GM19025 (cell line): ENCODE measurements around the gene PLCB2.

Experiments
- ATAC-seq: cut with Tn5 transposase; IDR thresholded peaks from one replicate; pipeline ENCODE4 v1.9.1; 2021; ENCODE audit warnings: mild to moderate bottlenecking, low read depth, moderate library complexity; ENCODE audit not compliant: unreplicated experiment

The PLCB2 gene

GRCh38 chr15:40303576-40303975 lies 4.2 kb downstream of the PLCB2 start:
- ATAC-seq: no peak

DNA sequence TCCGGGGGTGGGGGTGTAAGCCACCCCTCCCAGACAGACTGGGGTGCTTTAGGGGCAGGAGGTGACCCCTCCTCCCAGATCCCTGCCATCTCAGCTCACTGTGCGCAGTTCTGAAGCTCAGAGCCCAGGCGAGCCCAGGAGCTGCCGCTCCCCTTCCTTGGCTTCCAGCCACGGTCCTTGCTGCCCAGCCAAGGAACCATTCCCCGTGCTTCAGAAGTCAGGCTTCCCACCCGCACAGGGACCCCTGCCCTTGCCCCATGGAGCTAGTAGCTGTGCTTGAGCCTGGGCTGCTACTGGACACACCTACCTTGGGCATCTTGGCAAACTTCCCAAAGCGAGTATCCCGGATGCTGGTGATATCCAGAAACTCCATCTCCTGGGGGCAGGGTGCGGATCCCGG lies 4.8 kb downstream of the PLCB2 start:
- ATAC-seq: no peak

GRCh38 chr15:40302288-40302886 lies 5.3 kb downstream of the PLCB2 start:
- ATAC-seq: no peak

DNA sequence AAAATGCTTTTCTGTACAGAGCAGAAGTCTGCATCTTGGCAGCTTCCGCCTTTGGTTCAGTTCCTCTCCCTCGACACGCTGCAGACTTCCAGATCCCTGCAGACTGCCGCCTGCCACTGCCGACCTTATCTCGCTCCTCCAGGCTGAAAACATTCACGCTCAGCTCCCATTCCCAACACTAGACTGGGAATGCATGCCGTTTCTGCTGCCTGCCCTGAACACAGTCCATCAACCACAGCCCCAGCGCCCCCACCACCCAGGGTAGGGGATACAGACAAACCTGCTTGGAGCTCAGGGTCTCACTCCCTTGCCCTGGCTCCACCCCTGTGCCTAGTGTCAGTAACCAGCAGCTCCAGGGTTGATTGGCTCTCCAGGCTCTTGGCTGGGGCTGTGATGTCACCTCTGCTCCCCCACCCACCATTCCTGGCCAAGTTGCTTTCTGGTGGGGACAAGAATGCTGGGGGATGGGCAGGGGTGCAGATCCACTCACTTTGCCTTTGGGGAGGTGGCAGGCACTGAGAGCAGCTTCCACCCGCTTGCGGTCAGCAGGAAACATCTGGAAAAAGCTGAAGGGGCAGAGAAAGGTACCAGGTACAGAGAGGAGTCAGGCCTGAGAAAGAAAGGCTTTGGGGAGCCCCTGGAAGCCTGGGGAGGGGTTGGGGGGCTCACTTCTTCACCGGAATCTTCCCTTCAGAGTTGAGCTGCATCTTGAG lies 6.1 kb downstream of the PLCB2 start:
- ATAC-seq: no peak

- ATAC-seq: no peak
Observed at GRCh38 chr15:40300771-40301170, 7.0 kb downstream of the PLCB2 start.

DNA sequence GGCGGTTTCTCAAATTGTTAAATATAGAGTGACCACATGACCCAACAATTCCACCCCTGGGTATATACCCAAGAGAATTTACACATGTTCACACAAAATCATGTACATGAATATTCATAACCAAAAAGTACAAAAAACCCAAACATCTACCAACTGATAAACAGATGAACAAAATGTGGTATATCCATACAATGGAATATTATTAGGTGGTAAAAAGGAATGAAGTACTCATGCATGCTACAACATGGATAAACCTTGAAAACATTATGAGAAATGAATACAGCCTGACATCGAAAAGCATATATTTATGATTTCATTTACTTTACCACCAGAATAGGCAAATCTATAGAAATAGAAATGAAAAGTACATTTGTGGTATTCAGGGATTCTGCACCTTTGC lies 7.4 kb downstream of the PLCB2 start:
- ATAC-seq: no peak

DNA sequence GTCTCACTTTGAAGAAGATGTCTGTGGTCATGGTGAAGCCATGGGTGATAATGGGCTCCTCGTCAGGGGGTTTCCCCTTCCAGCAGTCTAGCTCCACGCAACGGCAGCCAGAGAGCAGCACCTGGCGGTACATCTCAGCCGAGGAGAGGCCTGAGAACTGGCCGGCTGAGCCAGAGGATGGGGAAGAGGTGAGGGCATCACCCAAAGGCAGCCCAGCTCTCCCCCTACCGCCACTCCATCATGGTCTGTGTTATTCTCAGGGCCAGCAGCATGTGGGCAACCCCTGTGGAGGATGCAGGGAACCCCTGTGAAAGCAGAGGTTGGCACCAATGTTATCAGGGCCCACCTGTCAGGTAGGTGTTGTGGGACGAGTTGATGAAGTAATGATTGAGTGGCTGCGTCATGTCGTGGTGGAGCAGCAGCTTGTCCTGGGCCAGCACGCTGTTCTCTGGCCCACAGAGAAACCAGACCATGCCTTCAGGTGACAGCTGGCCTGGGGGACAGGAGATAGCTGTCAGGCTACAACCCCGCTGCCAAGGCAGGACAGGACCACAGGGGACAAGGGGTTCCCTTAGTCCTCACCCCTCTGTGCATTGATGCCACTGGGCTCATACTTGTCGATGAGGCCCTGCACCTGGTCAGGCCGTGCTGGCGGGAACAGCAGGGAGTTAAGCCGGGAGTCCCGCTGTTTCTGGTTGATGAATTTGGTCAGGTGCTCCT lies 9.4 kb downstream of the PLCB2 start:
- ATAC-seq: no peak

DNA sequence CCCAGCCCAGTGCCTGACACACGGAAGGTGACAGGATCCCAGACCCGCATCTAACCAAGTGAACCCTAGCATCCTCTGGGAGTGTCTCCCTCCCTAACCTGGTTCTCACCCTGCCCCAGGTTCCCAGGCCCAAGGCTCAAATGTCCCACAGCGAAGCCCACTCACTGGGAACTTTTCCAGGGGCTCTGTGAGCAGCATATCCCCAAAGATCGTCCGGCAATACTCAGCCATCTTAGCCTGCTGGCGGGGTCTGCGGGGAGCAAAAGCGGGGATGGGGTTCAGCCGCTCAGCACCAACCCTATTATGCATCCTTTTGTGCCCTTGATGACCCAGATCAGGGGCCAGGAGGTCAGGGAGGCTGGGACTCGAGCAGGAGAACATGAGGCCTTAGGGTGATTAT lies 10.4 kb downstream of the PLCB2 start:
- no peak for ATAC-seq

- no peak for ATAC-seq
Observed at GRCh38 chr15:40296561-40297230, 11.0 kb downstream of the PLCB2 start.

DNA sequence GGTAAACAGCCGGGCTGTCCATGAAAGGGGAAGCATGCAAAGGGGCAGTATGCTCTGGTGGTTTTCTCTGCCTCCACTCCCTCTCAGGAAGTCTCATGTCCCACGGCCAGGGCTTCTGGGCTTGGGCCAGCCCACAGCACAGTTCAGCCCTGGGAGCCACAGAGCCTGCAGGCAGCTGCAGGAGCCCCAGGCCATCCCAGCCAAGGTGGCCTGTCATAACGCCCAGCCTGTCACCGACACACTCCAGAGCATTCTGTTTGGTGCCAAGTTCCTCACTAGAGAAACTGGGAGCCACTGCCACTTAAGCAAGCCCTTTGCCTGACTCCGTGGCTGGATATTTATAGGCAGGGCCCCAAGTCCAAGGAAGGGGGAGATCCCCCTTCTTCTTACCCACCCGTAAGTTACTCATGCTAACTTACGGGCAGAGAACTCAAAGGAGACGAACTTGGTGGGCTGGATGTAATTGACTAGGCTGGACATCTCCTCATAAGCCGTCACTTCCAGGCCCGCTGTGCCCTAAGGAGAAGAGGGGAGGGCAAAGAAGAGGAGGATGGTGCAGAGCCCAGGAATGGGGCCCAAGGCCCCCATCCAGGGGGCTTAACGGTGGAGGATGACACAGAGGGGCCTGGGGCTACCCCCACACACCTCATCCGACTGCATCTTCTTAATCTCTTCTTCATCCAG lies 11.7 kb downstream of the PLCB2 start:
- ATAC-seq: no peak

GRCh38 chr15:40295297-40295696 lies 12.4 kb downstream of the PLCB2 start:
- ATAC-seq: no peak

DNA sequence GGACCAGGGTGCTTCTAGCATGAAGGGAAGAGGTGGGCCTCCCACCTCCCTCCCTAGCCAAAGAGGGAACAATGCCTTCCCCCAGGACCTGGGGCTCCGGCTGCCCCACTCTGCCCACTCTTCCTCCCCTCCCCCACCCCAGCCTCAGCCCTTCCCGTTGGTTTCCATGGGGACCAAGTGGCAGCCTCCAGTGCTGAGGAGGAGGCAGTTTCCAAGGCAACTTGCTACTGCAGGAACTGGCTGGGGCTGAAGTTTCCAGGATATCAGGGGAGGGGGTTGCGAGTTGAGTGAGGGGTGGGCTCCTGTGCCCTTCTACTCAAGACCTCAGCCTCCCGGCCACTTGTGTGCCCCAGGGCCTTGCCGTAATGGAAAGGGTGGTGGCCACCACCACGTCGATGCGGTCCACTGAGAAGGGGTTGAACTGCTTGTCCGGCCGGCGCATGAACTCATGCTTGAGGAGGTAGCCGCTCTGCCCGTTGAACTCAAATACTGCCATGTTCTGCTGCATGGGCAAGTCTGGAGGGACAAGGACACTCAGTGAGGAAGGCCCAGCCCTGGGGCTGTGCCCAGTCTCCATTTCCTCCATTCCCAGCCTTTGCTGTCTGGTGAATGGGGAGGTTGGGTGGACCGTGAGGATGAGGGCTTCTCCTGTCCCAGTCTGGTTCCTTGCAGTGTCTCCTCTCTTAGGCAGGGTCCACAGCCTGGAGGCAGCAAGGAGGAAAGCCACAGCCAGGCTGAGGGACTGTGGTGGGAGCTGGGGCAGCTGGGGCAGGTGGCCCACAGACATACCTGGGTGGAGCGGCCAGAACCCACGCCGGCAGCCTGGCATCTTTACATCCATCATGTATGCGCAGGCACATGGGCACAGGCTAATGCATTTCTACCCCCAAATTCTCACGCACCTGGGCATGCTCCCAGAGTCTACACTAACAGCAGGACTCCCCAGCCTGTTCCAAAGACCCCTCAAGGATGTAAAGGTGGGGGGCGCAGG lies 13.5 kb downstream of the PLCB2 start:
- no peak for ATAC-seq

DNA sequence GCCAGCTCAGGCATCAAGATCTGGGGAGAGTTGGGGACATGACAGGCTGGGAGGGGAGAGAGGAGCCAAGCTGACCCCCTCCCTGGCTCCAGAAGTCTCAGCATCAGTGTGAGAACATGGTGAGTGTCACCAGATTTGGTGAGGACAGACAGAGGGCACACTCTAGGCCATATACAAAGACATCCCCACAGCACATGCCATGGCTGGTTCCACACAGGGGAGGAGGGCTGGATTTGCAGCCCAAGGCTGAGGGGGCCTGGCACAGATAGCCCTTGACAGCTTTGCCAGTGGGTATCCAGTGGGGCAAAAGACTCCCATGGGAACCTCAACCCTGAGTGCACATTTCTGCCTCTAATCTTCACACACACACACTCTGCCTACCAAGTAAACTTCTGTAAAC lies 14.7 kb downstream of the PLCB2 start:
- ATAC-seq: no peak

DNA sequence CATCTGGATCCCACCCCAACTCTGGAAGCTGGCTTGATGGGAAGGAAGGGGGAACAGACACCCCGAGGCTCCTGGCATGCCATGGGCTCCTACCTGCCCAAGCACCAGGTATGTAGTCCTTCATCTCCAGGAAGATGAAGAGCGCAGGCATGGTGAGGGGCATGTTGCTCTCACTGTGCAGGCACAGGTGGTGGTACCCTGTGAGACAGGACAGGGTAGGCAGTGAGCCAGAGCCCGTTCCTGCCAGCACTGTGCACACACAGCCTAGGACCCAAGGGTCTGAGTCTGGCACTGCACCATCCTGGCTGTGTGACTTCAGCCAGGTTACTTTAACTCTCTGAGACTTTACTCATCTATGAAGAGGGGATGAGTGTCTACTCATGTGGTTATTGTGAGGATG lies 15.5 kb downstream of the PLCB2 start:
- ATAC-seq: no peak

- no peak for ATAC-seq
Observed at GRCh38 chr15:40290918-40291574, 16.7 kb downstream of the PLCB2 start.

DNA sequence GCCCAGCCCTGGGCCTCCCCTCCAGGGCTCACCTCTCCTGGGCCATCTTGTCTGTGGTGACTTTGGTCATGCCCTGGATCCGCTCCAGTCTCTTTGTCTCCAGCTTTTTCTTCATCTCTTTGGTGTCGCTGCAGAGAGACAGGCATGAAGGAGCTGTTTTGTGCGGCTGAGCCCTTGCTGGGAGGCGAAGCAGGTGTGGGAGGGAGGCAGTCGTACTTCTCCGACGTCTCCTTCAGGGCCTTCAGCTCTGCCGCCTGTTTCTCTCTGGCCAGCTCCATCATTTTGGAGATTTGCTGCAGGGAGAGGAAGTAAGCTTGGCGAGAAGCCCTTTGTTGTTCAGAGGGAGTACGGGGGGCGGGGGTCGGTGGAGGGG lies 17.2 kb downstream of the PLCB2 start:
- no peak for ATAC-seq

GRCh38 chr15:40289140-40289775 lies 18.5 kb downstream of the PLCB2 start:
- ATAC-seq: no peak

- ATAC-seq: no peak
Observed at GRCh38 chr15:40287968-40288367, 19.8 kb downstream of the PLCB2 start.

DNA sequence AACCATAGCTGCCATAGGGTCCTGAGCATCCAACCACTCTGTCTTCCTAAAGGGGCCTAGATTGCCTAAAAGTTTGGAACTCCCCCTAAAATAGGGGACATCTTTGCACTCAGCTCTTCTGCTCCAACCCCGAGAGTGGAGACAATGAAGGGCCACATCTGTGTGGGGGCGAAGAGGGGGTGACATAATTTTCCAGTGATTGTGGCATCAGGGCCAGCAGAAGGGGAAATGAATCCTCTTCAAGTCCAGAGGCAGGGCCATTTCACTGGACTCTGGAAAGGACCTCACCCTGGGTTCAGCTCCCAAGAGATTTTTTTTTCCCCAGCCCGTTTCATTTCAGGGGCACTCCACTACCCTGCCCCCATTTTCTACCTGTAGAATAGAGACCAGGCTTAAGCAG lies 20.2 kb downstream of the PLCB2 start:
- ATAC-seq: no peak
